Osteoblast (primary cell): ENCODE data around the gene ATRIP. TPM values are rescaled to one million over a fixed set of nuclear protein-coding genes. Genes with fewer than 3 reads are reported as not detected.
A peak's percentile ranks its signal among the peaks of the same experiment; 100 is the strongest.

ENCODE experiments used
- DNase-seq: peaks from one replicate; pipeline ENCODE4 v3.0.0; 2011; ENCODE audit warnings: low spot score, mixed read lengths; ENCODE audit not compliant: insufficient read length; ENCODE audit errors: missing footprints
- H2AFZ ChIP-seq: 2 replicates; pipeline ENCODE4 v1.6.0; 2011; ENCODE audit warnings: mild to moderate bottlenecking, low read length
- H3K27ac ChIP-seq: 2 replicates; pipeline ENCODE4 v1.5.1; 2011; ENCODE audit warnings: mild to moderate bottlenecking, low read depth, low read length, moderate library complexity
- H3K27me3 ChIP-seq: 2 replicates; pipeline ENCODE4 v1.6.0; 2012; ENCODE audit warnings: mild to moderate bottlenecking, control low read depth, inconsistent platforms, low read length, moderate library complexity; ENCODE audit not compliant: insufficient read depth
- H3K36me3 ChIP-seq: 2 replicates; pipeline ENCODE4 v1.5.1; 2011; ENCODE audit warnings: mild to moderate bottlenecking, low read length, control low read depth, moderate library complexity; ENCODE audit not compliant: insufficient read depth
- H3K4me1 ChIP-seq: 2 replicates; pipeline ENCODE4 v1.5.1; 2011; ENCODE audit warnings: mild to moderate bottlenecking, low read length, control low read depth, moderate library complexity; ENCODE audit not compliant: insufficient read depth
- H3K4me2 ChIP-seq: 2 replicates; pipeline ENCODE4 v1.6.0; 2011; ENCODE audit warnings: mild to moderate bottlenecking, low read length; ENCODE audit not compliant: insufficient read depth
- H3K4me3 ChIP-seq: fragments of 200-600 bp; sonication (generic); 3 replicates; pipeline ENCODE4 v1.5.1; 2012; ENCODE audit warnings: mild to moderate bottlenecking, low read length, inconsistent platforms; ENCODE audit not compliant: insufficient read depth
- H3K79me2 ChIP-seq: 2 replicates; pipeline ENCODE4 v1.6.0; 2012; ENCODE audit warnings: mild to moderate bottlenecking, low read length, control low read depth, inconsistent platforms; ENCODE audit not compliant: insufficient read depth
- H3K9me3 ChIP-seq: 2 replicates; pipeline ENCODE4 v1.5.1; 2011; ENCODE audit warnings: low read depth, low read length, control low read depth
- H4K20me1 ChIP-seq: 2 replicates; pipeline ENCODE4 v1.6.0; 2012; ENCODE audit warnings: mild to moderate bottlenecking, low read length, control low read depth; ENCODE audit not compliant: insufficient read depth
- total RNA-seq: library from RNA; depleted of rRNA; stranded (reverse); fragments of >200 nt; gene quantifications from 2 replicates; pipeline ENCODE4 v1.2.3, GENCODE V29; 2012
- TF ChIP-seq, protein P1 (sequence below): IDR thresholded peaks from 2 replicates; pipeline ENCODE4 v1.5.1; 2011; ENCODE audit warnings: mild to moderate bottlenecking, low read depth, low read length, moderate library complexity; ENCODE audit errors: extremely low read depth

Gene ATRIP
- total RNA-seq, 1 donor = 5.1 TPM

DNA sequence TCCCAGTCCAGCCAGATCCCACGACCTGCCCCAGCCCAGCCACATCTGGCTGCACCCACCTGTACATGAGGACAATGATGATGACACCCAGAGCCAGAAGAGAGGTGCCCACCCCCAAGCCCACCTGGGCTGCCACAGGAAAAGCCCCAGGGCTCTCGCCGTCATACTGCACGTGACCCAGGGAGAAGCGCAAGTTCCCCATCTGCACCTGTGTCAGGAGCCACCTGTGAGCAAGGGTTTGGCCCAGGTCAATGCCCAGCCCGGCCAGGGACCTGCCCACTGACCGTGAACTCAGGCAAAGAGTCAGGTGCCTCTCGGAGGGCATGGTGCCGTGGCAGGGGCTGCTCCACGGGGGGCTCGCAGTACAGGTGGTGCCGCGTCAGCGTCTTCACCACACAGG is 32.9 kb upstream of the ATRIP start:
- Histone ChIP-seq H3K4me3 (no peak overlapping the region), H3K36me3 (no peaks in the 10 kb centered on the region), H3K4me2 (no peak overlapping the region), H3K27ac (no peak overlapping the region), H3K4me1 (no peaks in the 10 kb centered on the region), H3K27me3 (no peaks in the 10 kb centered on the region), H2AFZ (no peak overlapping the region), H4K20me1 (no peaks in the 10 kb centered on the region), H3K79me2 (no peaks in the 10 kb centered on the region), H3K9me3 (no peaks in the 10 kb centered on the region)
- no peak for DNase-seq
- TF ChIP-seq, protein P1, sequence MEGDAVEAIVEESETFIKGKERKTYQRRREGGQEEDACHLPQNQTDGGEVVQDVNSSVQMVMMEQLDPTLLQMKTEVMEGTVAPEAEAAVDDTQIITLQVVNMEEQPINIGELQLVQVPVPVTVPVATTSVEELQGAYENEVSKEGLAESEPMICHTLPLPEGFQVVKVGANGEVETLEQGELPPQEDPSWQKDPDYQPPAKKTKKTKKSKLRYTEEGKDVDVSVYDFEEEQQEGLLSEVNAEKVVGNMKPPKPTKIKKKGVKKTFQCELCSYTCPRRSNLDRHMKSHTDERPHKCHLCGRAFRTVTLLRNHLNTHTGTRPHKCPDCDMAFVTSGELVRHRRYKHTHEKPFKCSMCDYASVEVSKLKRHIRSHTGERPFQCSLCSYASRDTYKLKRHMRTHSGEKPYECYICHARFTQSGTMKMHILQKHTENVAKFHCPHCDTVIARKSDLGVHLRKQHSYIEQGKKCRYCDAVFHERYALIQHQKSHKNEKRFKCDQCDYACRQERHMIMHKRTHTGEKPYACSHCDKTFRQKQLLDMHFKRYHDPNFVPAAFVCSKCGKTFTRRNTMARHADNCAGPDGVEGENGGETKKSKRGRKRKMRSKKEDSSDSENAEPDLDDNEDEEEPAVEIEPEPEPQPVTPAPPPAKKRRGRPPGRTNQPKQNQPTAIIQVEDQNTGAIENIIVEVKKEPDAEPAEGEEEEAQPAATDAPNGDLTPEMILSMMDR = no peak

DNA sequence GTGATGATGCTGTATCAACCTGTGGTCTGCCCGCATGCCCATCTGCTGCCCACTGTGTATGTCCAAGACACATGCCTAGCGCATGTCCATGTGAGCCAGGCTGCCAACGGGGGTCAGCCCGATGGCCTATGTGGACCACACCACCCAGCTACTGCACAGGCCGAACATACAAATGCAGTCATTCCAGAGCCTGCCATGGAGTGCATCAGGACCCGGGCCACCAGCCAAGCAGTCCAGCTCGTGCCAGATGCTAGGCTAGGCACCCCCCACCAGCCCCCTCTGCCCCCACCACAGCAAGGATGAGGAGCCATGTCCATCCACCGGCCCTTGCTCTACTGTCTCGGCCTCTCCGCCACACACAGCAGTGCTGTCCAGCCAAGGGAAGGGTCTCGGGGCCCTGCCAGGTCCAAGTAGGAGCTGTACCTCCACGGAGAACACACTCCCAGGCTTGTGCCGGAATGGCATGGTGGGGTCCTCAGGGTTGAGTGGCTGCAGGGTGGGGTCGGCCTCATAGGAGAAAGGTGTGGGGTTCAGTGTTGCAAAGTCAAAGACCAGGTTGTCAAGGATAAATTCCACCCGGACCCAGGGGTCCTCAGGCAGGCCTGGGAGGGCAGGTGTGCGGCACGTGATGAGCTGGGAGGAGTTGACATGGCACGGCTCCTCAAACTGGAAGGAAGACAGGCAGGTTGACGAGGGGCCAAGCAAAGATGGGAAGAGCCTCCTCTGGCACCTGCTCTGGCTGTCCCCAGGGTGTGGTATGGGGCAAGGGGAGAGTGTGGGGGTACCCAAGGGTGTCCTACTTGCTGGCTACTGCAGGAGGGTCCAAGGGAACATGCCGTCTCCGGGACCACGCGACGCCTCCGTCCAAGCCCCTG is 31.9 kb upstream of the ATRIP start:
- Histone ChIP-seq H3K79me2 (no peaks in the 10 kb centered on the region), H3K27me3 (no peaks in the 10 kb centered on the region), H3K4me3 (no peak overlapping the region), H3K36me3 (no peaks in the 10 kb centered on the region), H3K4me1 (no peaks in the 10 kb centered on the region), H3K4me2 (no peak overlapping the region), H3K9me3 (no peaks in the 10 kb centered on the region), H3K27ac (no peak overlapping the region), H2AFZ (no peak overlapping the region), H4K20me1 (no peaks in the 10 kb centered on the region)
- TF ChIP-seq, protein P1 = no peak
- peak; percentile 79 for DNase-seq

DNA sequence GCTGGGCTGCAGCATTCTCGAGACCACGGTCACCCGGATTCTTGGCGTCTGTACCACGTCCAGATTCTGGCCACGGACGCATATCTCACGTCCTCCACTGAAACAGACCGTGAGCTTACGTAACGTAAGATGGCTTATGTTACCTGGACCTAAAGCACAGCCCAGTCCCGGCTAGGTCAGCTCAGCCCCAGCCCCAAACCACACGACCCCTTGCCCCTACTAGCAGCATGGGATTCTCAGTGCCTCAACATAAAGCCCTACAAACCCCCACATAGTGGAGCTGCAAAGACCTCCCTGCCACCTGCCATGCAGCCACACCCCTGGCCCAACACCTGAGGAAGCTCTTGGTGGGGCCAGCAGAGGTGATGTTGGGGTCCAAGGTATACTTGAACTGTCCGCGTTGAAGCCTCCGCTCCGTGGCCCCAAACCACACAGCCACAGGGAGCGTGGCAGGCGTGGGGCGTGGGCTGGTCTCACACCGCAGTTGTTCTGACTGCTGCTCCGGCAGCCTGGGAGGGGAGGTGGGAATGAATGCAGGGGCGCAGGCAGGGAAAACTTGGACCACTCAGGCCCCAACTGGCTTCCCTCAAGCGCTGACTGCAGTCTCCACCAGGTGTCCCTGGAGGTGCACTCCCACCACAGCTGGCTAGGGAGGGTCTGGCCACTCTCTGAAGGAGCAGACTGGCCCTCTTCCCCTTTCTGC is 31.1 kb upstream of the ATRIP start:
- TF ChIP-seq, protein P1 = no peak
- no peak overlapping the region for H3K27ac ChIP-seq
- no peak overlapping the region for H3K4me2 ChIP-seq
- H3K27me3 ChIP-seq = no peaks in the 10 kb centered on the region
- no peaks in the 10 kb centered on the region for H3K9me3 ChIP-seq
- H2AFZ ChIP-seq = no peak overlapping the region
- H3K36me3 ChIP-seq = no peaks in the 10 kb centered on the region
- H3K4me1 ChIP-seq = no peaks in the 10 kb centered on the region
- no peaks in the 10 kb centered on the region for H4K20me1 ChIP-seq
- H3K79me2 ChIP-seq = no peaks in the 10 kb centered on the region
- peak; percentile 82 for DNase-seq
- H3K4me3 ChIP-seq = no peak overlapping the region

DNA sequence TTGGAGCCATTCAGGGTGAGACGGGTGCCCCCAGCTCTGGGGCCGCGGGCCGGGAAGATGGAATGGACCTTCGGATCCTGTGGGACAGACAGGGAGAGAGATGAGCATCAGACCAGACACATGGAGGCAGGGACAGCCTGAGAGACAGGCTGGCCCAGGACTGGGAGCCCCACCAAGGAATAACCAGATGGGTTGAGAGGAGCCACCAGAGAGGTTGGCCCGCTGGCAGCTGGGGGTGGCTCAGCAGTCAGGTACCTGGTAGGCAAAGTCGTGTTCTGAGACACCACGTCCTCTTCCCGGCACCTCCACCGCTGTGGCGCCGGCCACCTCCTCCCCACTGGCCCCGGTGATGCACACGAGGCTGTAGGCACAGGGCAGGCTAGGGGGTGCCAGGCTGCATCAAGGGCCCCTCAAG is 30.4 kb upstream of the ATRIP start:
- H3K9me3 ChIP-seq = no peaks in the 10 kb centered on the region
- H3K36me3 ChIP-seq = no peaks in the 10 kb centered on the region
- H3K4me2 ChIP-seq = no peak overlapping the region
- H3K4me3 ChIP-seq = no peak overlapping the region
- no peak overlapping the region for H3K27ac ChIP-seq
- H4K20me1 ChIP-seq = no peaks in the 10 kb centered on the region
- TF ChIP-seq, protein P1 = no peak
- H3K27me3 ChIP-seq = no peaks in the 10 kb centered on the region
- H3K79me2 ChIP-seq = no peaks in the 10 kb centered on the region
- peak; percentile 79 for DNase-seq
- no peaks in the 10 kb centered on the region for H3K4me1 ChIP-seq
- H2AFZ ChIP-seq = no peak overlapping the region
